ENCODE data around the gene PTPRD. TPM values are rescaled to one million over a fixed set of nuclear protein-coding genes. Genes with fewer than 3 reads are reported as not detected.

Gene PTPRD
- total RNA-seq, 1 donor from 2014 or later, result 197 TPM

- Mint-ChIP-seq H3K36me3 (no peaks in the 10 kb centered on the region), H3K4me1 (ENCODE audit: unreplicated experiment) (peaks cover 5% of the 10 kb centered on the region), H3K4me3 (no peak overlapping the region), H3K27me3 (no peaks in the 10 kb centered on the region), H3K27ac (no peak overlapping the region), H3K9me3 (peaks cover 8% of the 10 kb centered on the region)
- no peak for TF ChIP-seq CTCF (conservative IDR thresholded peaks at IDR 0.05)
- no peak for DNase-seq (ENCODE audit: extremely low spot score, unreplicated experiment)
Observed at GRCh38 chr9:8289681-8290080, 2323.1 kb downstream of the PTPRD start.

GRCh38 chr9:8287970-8288369 lies 2324.8 kb downstream of the PTPRD start:
- peaks cover 2% of the 10 kb centered on the region for H3K36me3 Mint-ChIP-seq
- no peak for DNase-seq (ENCODE audit: extremely low spot score, unreplicated experiment)
- no peak overlapping the region for H3K27ac Mint-ChIP-seq
- no peak overlapping the region for H3K4me3 Mint-ChIP-seq
- H3K4me1 Mint-ChIP-seq (ENCODE audit: unreplicated experiment), result peaks cover 6% of the 10 kb centered on the region
- peaks cover 3% of the 10 kb centered on the region for H3K9me3 Mint-ChIP-seq
- H3K27me3 Mint-ChIP-seq, result no peaks in the 10 kb centered on the region
- no peak for TF ChIP-seq CTCF (conservative IDR thresholded peaks at IDR 0.05)

- no peak overlapping the region for H3K4me3 Mint-ChIP-seq
- no peak for TF ChIP-seq CTCF (conservative IDR thresholded peaks at IDR 0.05)
- H3K9me3 Mint-ChIP-seq, result peaks cover 5% of the 10 kb centered on the region
- H3K27ac Mint-ChIP-seq, result no peak overlapping the region
- DNase-seq (ENCODE audit: extremely low spot score, unreplicated experiment), result no peak
- peaks cover 6% of the 10 kb centered on the region for H3K4me1 Mint-ChIP-seq (ENCODE audit: unreplicated experiment)
- peaks cover 4% of the 10 kb centered on the region for H3K36me3 Mint-ChIP-seq
- no peaks in the 10 kb centered on the region for H3K27me3 Mint-ChIP-seq
Observed at GRCh38 chr9:8287501-8287900, 2325.3 kb downstream of the PTPRD start.

- H3K27ac Mint-ChIP-seq, result no peak overlapping the region
- no peak overlapping the region for H3K4me3 Mint-ChIP-seq
- TF ChIP-seq CTCF (conservative IDR thresholded peaks at IDR 0.05), result no peak
- peaks cover 11% of the 10 kb centered on the region for H3K4me1 Mint-ChIP-seq (ENCODE audit: unreplicated experiment)
- H3K27me3 Mint-ChIP-seq, result no peaks in the 10 kb centered on the region
- no peak for DNase-seq (ENCODE audit: extremely low spot score, unreplicated experiment)
- H3K9me3 Mint-ChIP-seq, result peaks cover 5% of the 10 kb centered on the region
- H3K36me3 Mint-ChIP-seq, result peaks cover 4% of the 10 kb centered on the region
Observed at GRCh38 chr9:8284884-8285283, 2327.9 kb downstream of the PTPRD start.

GRCh38 chr9:8282535-8282934 lies 2330.3 kb downstream of the PTPRD start:
- no peak overlapping the region for H3K27ac Mint-ChIP-seq
- H3K4me1 Mint-ChIP-seq (ENCODE audit: unreplicated experiment), result peaks cover 11% of the 10 kb centered on the region
- no peak overlapping the region for H3K4me3 Mint-ChIP-seq
- H3K27me3 Mint-ChIP-seq, result no peaks in the 10 kb centered on the region
- peaks cover 4% of the 10 kb centered on the region for H3K36me3 Mint-ChIP-seq
- H3K9me3 Mint-ChIP-seq, result peaks cover 5% of the 10 kb centered on the region
- no peak for DNase-seq (ENCODE audit: extremely low spot score, unreplicated experiment)
- TF ChIP-seq CTCF (conservative IDR thresholded peaks at IDR 0.05), result no peak

GRCh38 chr9:8280811-8281210 lies 2332.0 kb downstream of the PTPRD start:
- Mint-ChIP-seq H3K36me3 (peaks cover 13% of the 10 kb centered on the region), H3K9me3 (peaks cover 16% of the 10 kb centered on the region), H3K4me1 (ENCODE audit: unreplicated experiment) (peaks cover 11% of the 10 kb centered on the region), H3K27ac (no peak overlapping the region), H3K27me3 (no peaks in the 10 kb centered on the region), H3K4me3 (no peak overlapping the region)
- no peak for TF ChIP-seq CTCF (conservative IDR thresholded peaks at IDR 0.05)
- DNase-seq (ENCODE audit: extremely low spot score, unreplicated experiment), result no peak
